ENCODE results near the gene ACACA. TPM values are rescaled to one million over a fixed set of nuclear protein-coding genes. Genes with fewer than 3 reads are reported as not detected.

ACACA gene
- total RNA-seq, 1 donor from 2014 or later: 145 TPM

- Mint-ChIP-seq H3K36me3 (ENCODE audit: unreplicated experiment) (no peaks in the 10 kb centered on the region), H3K9me3 (ENCODE audit: unreplicated experiment) (no peaks in the 10 kb centered on the region), H3K27me3 (ENCODE audit: unreplicated experiment) (peaks cover 2% of the 10 kb centered on the region), H3K27ac (ENCODE audit: unreplicated experiment) (no peak overlapping the region), H3K4me3 (ENCODE audit: unreplicated experiment) (no peak overlapping the region), H3K4me1 (ENCODE audit: low read depth, unreplicated experiment) (peaks cover 26% of the 10 kb centered on the region)
- DNase-seq: no peak
- TF ChIP-seq, protein P1, sequence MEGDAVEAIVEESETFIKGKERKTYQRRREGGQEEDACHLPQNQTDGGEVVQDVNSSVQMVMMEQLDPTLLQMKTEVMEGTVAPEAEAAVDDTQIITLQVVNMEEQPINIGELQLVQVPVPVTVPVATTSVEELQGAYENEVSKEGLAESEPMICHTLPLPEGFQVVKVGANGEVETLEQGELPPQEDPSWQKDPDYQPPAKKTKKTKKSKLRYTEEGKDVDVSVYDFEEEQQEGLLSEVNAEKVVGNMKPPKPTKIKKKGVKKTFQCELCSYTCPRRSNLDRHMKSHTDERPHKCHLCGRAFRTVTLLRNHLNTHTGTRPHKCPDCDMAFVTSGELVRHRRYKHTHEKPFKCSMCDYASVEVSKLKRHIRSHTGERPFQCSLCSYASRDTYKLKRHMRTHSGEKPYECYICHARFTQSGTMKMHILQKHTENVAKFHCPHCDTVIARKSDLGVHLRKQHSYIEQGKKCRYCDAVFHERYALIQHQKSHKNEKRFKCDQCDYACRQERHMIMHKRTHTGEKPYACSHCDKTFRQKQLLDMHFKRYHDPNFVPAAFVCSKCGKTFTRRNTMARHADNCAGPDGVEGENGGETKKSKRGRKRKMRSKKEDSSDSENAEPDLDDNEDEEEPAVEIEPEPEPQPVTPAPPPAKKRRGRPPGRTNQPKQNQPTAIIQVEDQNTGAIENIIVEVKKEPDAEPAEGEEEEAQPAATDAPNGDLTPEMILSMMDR (IDR thresholded peaks at IDR 0.05; ENCODE audit: partially characterized antibody, unreplicated experiment): no peak
Measured at GRCh38 chr17:37051833-37052232, 354.8 kb downstream of the ACACA start.

GRCh38 chr17:37051381-37051780, 355.3 kb downstream of the ACACA start:
- Mint-ChIP-seq H3K4me3 (ENCODE audit: unreplicated experiment) (no peak overlapping the region), H3K9me3 (ENCODE audit: unreplicated experiment) (no peaks in the 10 kb centered on the region), H3K27ac (ENCODE audit: unreplicated experiment) (no peak overlapping the region), H3K27me3 (ENCODE audit: unreplicated experiment) (peaks cover 2% of the 10 kb centered on the region), H3K36me3 (ENCODE audit: unreplicated experiment) (no peaks in the 10 kb centered on the region), H3K4me1 (ENCODE audit: low read depth, unreplicated experiment) (peaks cover 27% of the 10 kb centered on the region)
- TF ChIP-seq, protein P1 (IDR thresholded peaks at IDR 0.05; ENCODE audit: partially characterized antibody, unreplicated experiment): no peak
- no peak for DNase-seq

DNA sequence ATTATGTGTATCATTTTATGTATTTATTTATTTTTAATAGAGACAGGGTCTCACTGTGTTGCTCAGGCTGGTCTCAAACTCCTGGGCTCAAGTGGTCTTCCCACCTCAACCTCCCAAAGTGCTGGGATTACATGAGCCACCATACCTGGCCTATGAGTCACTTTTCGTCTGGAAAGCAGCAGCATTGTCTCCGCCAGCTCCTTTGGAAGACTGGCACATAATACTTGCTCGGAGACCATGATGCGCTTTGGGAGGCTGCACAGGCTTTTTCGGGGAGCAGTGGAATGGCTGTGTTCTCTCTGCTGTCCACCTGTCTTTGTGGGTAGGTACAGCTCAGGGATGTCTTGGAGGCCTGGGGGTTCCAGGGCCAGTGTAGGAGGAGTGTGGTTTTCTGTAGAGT, 355.7 kb downstream of the ACACA start:
- no peak for DNase-seq
- TF ChIP-seq, protein P1 (IDR thresholded peaks at IDR 0.05; ENCODE audit: partially characterized antibody, unreplicated experiment): no peak
- no peak overlapping the region for H3K27ac Mint-ChIP-seq (ENCODE audit: unreplicated experiment)
- no peak overlapping the region for H3K4me3 Mint-ChIP-seq (ENCODE audit: unreplicated experiment)
- H3K4me1 Mint-ChIP-seq (ENCODE audit: low read depth, unreplicated experiment): peaks cover 26% of the 10 kb centered on the region
- H3K36me3 Mint-ChIP-seq (ENCODE audit: unreplicated experiment): no peaks in the 10 kb centered on the region
- no peaks in the 10 kb centered on the region for H3K9me3 Mint-ChIP-seq (ENCODE audit: unreplicated experiment)
- H3K27me3 Mint-ChIP-seq (ENCODE audit: unreplicated experiment): peaks cover 2% of the 10 kb centered on the region

DNA sequence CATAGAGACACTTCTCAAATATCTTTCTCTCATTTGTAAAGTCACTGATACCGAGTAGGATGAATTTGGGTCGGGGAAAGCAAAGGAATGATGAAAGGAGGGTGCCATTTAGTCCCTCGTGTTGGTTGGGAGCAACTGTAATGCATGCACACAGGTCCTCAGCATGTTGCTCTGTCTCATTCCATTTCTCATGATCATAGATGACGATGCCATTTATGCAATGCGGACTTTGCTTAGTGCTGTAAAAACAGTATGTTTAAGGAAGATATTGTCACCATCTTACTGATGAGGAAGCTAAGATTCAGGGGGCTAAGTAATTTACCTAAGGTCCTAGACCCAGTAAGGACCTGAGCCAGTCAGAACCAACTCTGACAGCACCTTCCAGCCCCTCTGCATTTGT, 357.8 kb downstream of the ACACA start:
- Mint-ChIP-seq H3K4me3 (ENCODE audit: unreplicated experiment) (no peak overlapping the region), H3K27ac (ENCODE audit: unreplicated experiment) (no peak overlapping the region), H3K27me3 (ENCODE audit: unreplicated experiment) (peaks cover 2% of the 10 kb centered on the region), H3K4me1 (ENCODE audit: low read depth, unreplicated experiment) (peaks cover 29% of the 10 kb centered on the region), H3K9me3 (ENCODE audit: unreplicated experiment) (peaks cover 2% of the 10 kb centered on the region), H3K36me3 (ENCODE audit: unreplicated experiment) (no peaks in the 10 kb centered on the region)
- no peak for DNase-seq
- TF ChIP-seq, protein P1 (IDR thresholded peaks at IDR 0.05; ENCODE audit: partially characterized antibody, unreplicated experiment): no peak

GRCh38 chr17:37047631-37048104, 359.0 kb downstream of the ACACA start:
- Mint-ChIP-seq H3K36me3 (ENCODE audit: unreplicated experiment) (no peaks in the 10 kb centered on the region), H3K9me3 (ENCODE audit: unreplicated experiment) (peaks cover 2% of the 10 kb centered on the region), H3K27ac (ENCODE audit: unreplicated experiment) (no peak overlapping the region), H3K4me1 (ENCODE audit: low read depth, unreplicated experiment) (peaks cover 29% of the 10 kb centered on the region), H3K27me3 (ENCODE audit: unreplicated experiment) (peaks cover 2% of the 10 kb centered on the region), H3K4me3 (ENCODE audit: unreplicated experiment) (no peak overlapping the region)
- TF ChIP-seq, protein P1 (IDR thresholded peaks at IDR 0.05; ENCODE audit: partially characterized antibody, unreplicated experiment): peak; percentile 93
- DNase-seq: peak; percentile 87
